ENCODE measurements around the gene CYB561D1.

- TF ChIP-seq EZH2 (IDR thresholded peaks at IDR 0.05; ENCODE audit: low read depth, low read length, severe bottlenecking) (no peak), JUND (IDR thresholded peaks at IDR 0.05; ENCODE audit: low read length) (no peak), RBBP5 (IDR thresholded peaks at IDR 0.05; ENCODE audit: borderline replicate concordance, low read depth, low read length) (no peak), POLR2A (IDR thresholded peaks at IDR 0.05; ENCODE audit: control extremely low read depth in 1 of 2, low read depth in 2 of 2, low read length in 2 of 2) (no peak), POLR2AphosphoS5 (IDR thresholded peaks at IDR 0.05; ENCODE audit: low read depth, low read length) (no peak)
These were observed 34.2 kb downstream of the CYB561D1 start for GRCh38 chr1:109527846-109528695.

Measured in H1 (cell line).